A549 (cell line): ENCODE data around the gene KMT2D. TPM values are rescaled to one million over a fixed set of nuclear protein-coding genes. Genes with fewer than 3 reads are reported as not detected.

Source experiments
- ATAC-seq, 2 experiments: fragments of 200-7000 bp in 1 of 2; fragments of >200 bp in 1 of 2; cut with Nextera tagmentation in 1 of 2; cut with Tn5 transposase in 1 of 2; 3 replicates each; pipeline versions ENCODE4 v1.8.0 to v1.9.1; 2018 to 2020; ENCODE audit warnings: mild to moderate bottlenecking in 1 of 2, moderate library complexity in 1 of 2
- CTCF ChIA-PET: fragments of 300-600 bp; sonication (Branson Sonifier 250); formaldehyde crosslinking; extraction: SDS; loops from one replicate; lab custom pipeline; 2021; ENCODE audit warnings: antibody characterized with exemption, inconsistent platforms; lab: Yijun Ruan, JAX
- POLR2A ChIA-PET: fragments of 350-600 bp; formaldehyde crosslinking; extraction: SDS; loops from one replicate; lab custom pipeline; 2021; ENCODE audit warnings: antibody characterized with exemption, inconsistent platforms; lab: Yijun Ruan, JAX
- DNase-seq, 2 experiments: peaks; one replicate each; pipeline versions ENCODE4 v3.0.0 to v3.0.0-alpha.2; 2011 to 2016; ENCODE audit warnings: low read depth in 1 of 2, low spot score in 1 of 2
- FAIRE-seq: peaks from 2 replicates; lab custom pipeline; 2011; peaks lifted over from hg19 to GRCh38; lab: Jason Lieb, UNC
- H3K27ac ChIP-seq, 2 experiments: fragments of >200 bp; sonication (Bioruptor Twin); formaldehyde crosslinking; 3 replicates each; pipeline ENCODE4 v1.5.1; 2016 to 2017
- H3K4me1 ChIP-seq: fragments of >200 bp; sonication (Bioruptor Twin); formaldehyde crosslinking; 3 replicates; pipeline ENCODE4 v1.6.1; 2016
- H3K4me2 ChIP-seq: fragments of >200 bp; sonication (Bioruptor Twin); formaldehyde crosslinking; 3 replicates; pipeline ENCODE4 v1.6.1; 2016
- H3K4me3 ChIP-seq: fragments of >200 bp; sonication (Bioruptor Twin); formaldehyde crosslinking; 3 replicates; pipeline ENCODE4 v1.5.1; 2016
- H3K9me3 ChIP-seq: fragments of >200 bp; sonication (Bioruptor Twin); formaldehyde crosslinking; 3 replicates; pipeline ENCODE4 v1.6.1; 2016
- CBX2 ChIP-seq: fragments of 200-600 bp; sonication (generic); IDR thresholded peaks from 2 replicates; pipeline ENCODE4 v1.6.1; 2016; ENCODE audit warnings: low read depth, mild to moderate bottlenecking, borderline replicate concordance
- CEBPB ChIP-seq, 2 experiments: fragments of >200 bp in 1 of 2; sonication (Bioruptor Twin) in 1 of 2; formaldehyde crosslinking in 1 of 2; IDR thresholded peaks; 2 replicates each; pipeline ENCODE4 v1.6.1; 2012 to 2016
- CHD4 ChIP-seq: fragments of 200-600 bp; sonication (generic); IDR thresholded peaks from 2 replicates; pipeline ENCODE4 v1.6.1; 2016; ENCODE audit warnings: antibody characterized with exemption, mild to moderate bottlenecking, borderline replicate concordance
- EHF ChIP-seq: fragments of 250-450 bp; sonication (Bioruptor Pico); IDR thresholded peaks from 2 replicates; pipeline ENCODE4 v1.5.0; 2020; ENCODE audit warnings: mild to moderate bottlenecking
- FOSB ChIP-seq: fragments of 250-450 bp; sonication (Bioruptor Pico); IDR thresholded peaks from 2 replicates; pipeline ENCODE4 v1.5.0; 2020; ENCODE audit warnings: mild to moderate bottlenecking, moderate library complexity
- FOXS1 ChIP-seq: fragments of 250-450 bp; sonication (Bioruptor Pico); IDR thresholded peaks from 2 replicates; pipeline ENCODE4 v1.5.0; 2020; ENCODE audit warnings: mild to moderate bottlenecking, moderate library complexity
- GATA3 ChIP-seq: IDR thresholded peaks from 2 replicates; pipeline ENCODE4 v1.6.1; 2012; ENCODE audit warnings: borderline replicate concordance
- HDAC2 ChIP-seq: fragments of 200-600 bp; sonication (generic); IDR thresholded peaks from 2 replicates; pipeline ENCODE4 v1.6.1; 2016
- HEYL ChIP-seq: fragments of 250-450 bp; sonication (Bioruptor Pico); IDR thresholded peaks from 2 replicates; pipeline ENCODE4 v1.8.0; 2021; ENCODE audit warnings: mild to moderate bottlenecking, moderate library complexity
- HOXB13 ChIP-seq: fragments of 250-450 bp; sonication (Bioruptor Pico); IDR thresholded peaks from 2 replicates; pipeline ENCODE4 v1.5.0; 2020; ENCODE audit warnings: low read depth, mild to moderate bottlenecking, moderate library complexity
- HOXB5 ChIP-seq: fragments of 250-450 bp; sonication (Bioruptor Pico); IDR thresholded peaks from 2 replicates; pipeline ENCODE4 v1.5.0; 2020; ENCODE audit warnings: mild to moderate bottlenecking, moderate library complexity
- KDM1A ChIP-seq: fragments of 200-600 bp; sonication (generic); IDR thresholded peaks from 2 replicates; pipeline ENCODE4 v1.6.1; 2016; ENCODE audit warnings: low read depth, mild to moderate bottlenecking
- KDM5A ChIP-seq: fragments of 200-600 bp; sonication (generic); IDR thresholded peaks from 2 replicates; pipeline ENCODE4 v1.6.1; 2016; ENCODE audit warnings: antibody characterized with exemption, mild to moderate bottlenecking
- MAFK ChIP-seq: fragments of 450-650 bp; IDR thresholded peaks from 2 replicates; pipeline ENCODE4 v1.6.1; 2014; ENCODE audit not compliant: partially characterized antibody
- MAZ ChIP-seq: fragments of 150-350 bp; IDR thresholded peaks from 2 replicates; pipeline ENCODE4 v1.6.1; 2014; ENCODE audit warnings: antibody characterized with exemption, low read depth, low read length, borderline replicate concordance
- MYC ChIP-seq: IDR thresholded peaks from 2 replicates; pipeline ENCODE4 v1.6.1; 2012; ENCODE audit warnings: mild to moderate bottlenecking, inconsistent platforms, low read length, improper control_type of control experiment, borderline replicate concordance
- NFE2L2 ChIP-seq: fragments of 150-350 bp; conservative IDR thresholded peaks from 2 replicates; pipeline ENCODE4 v1.6.1; 2014; ENCODE audit warnings: low read length
- NPAS2 ChIP-seq: fragments of 250-450 bp; sonication (Bioruptor Pico); IDR thresholded peaks from 2 replicates; pipeline ENCODE4 v1.8.0; 2022; ENCODE audit warnings: mild to moderate bottlenecking, moderate library complexity, borderline replicate concordance
- RAD21 ChIP-seq, 2 experiments: fragments of >200 bp in 1 of 2; sonication (Bioruptor Twin) in 1 of 2; formaldehyde crosslinking in 1 of 2; IDR thresholded peaks in 1 of 2; conservative IDR thresholded peaks in 1 of 2; 2 replicates in 1 of 2; 3 replicates in 1 of 2; pipeline ENCODE4 v1.6.1; 2012 to 2018; ENCODE audit warnings: inconsistent platforms in 1 of 2
- RCOR1 ChIP-seq: fragments of 150-350 bp; IDR thresholded peaks from 2 replicates; pipeline ENCODE4 v1.6.1; 2014; ENCODE audit warnings: antibody characterized with exemption, low read length, low read depth
- RNF2 ChIP-seq: fragments of 200-600 bp; sonication (generic); IDR thresholded peaks from 2 replicates; pipeline ENCODE4 v1.6.1; 2016; ENCODE audit warnings: low read depth, mild to moderate bottlenecking, antibody characterized with exemption, moderate library complexity, borderline replicate concordance
- SMC3 ChIP-seq: fragments of >200 bp; sonication (Bioruptor Twin); formaldehyde crosslinking; IDR thresholded peaks from 3 replicates; pipeline ENCODE4 v1.6.1; 2018; ENCODE audit warnings: inconsistent platforms
- SREBF2 ChIP-seq: fragments of 450-650 bp; IDR thresholded peaks from 2 replicates; pipeline ENCODE4 v1.6.1; 2014; ENCODE audit warnings: mild to moderate bottlenecking, moderate library complexity
- TP53 ChIP-seq: fragments of 250-450 bp; sonication (Bioruptor Pico); IDR thresholded peaks from 2 replicates; pipeline ENCODE4 v1.5.0; 2021; ENCODE audit warnings: mild to moderate bottlenecking, moderate library complexity
- ZFP36 ChIP-seq: fragments of 450-650 bp; IDR thresholded peaks from 2 replicates; pipeline ENCODE4 v1.6.1; 2014; ENCODE audit warnings: borderline replicate concordance; ENCODE audit not compliant: partially characterized antibody
- ZSCAN20 ChIP-seq: fragments of 250-450 bp; sonication (Bioruptor Pico); IDR thresholded peaks from 2 replicates; pipeline ENCODE4 v1.8.0; 2022; ENCODE audit warnings: mild to moderate bottlenecking, moderate library complexity
- WGBS: methylation state at CpG from one replicate; pipeline ENCODE4 v1.1.6; 2017; ENCODE audit errors: missing lambda C conversion rate; 5-methylcytosine and 5-hydroxymethylcytosine counted together
- polyA plus RNA-seq, 4 experiments: library from polyadenylated mRNA; depleted of rRNA in 3 of 4; stranded (reverse); fragments of >200 nt; fragmentation: RNase III in 1 of 4; extraction: RNeasy Plus Mini Kit Qiagen cat#74134 plus additional on column Dnase treatment in 1 of 4; gene quantifications; 2 replicates in 3 of 4; 3 replicates in 1 of 4; pipeline ENCODE4 v1.2.3, GENCODE V29; 2011 to 2017
- TF ChIP-seq, protein P1 (sequence below): fragments of >200 bp; sonication (Bioruptor Twin); formaldehyde crosslinking; IDR thresholded peaks from 3 replicates; pipeline ENCODE4 v1.6.1; 2016
- TF ChIP-seq, protein P2 (sequence below): IDR thresholded peaks from 2 replicates; pipeline ENCODE4 v1.6.1; 2012; ENCODE audit warnings: low read depth, borderline replicate concordance
- TF ChIP-seq, protein P3 (sequence below): fragments of 200-600 bp; sonication (generic); IDR thresholded peaks from 2 replicates; pipeline ENCODE4 v1.6.1; 2016; ENCODE audit warnings: antibody characterized with exemption, mild to moderate bottlenecking, moderate library complexity

The KMT2D gene
- polyA plus RNA-seq, 2 of the 4 experiments (the other 2 are of a cell fraction): 17.6 to 20.0 TPM

DNA sequence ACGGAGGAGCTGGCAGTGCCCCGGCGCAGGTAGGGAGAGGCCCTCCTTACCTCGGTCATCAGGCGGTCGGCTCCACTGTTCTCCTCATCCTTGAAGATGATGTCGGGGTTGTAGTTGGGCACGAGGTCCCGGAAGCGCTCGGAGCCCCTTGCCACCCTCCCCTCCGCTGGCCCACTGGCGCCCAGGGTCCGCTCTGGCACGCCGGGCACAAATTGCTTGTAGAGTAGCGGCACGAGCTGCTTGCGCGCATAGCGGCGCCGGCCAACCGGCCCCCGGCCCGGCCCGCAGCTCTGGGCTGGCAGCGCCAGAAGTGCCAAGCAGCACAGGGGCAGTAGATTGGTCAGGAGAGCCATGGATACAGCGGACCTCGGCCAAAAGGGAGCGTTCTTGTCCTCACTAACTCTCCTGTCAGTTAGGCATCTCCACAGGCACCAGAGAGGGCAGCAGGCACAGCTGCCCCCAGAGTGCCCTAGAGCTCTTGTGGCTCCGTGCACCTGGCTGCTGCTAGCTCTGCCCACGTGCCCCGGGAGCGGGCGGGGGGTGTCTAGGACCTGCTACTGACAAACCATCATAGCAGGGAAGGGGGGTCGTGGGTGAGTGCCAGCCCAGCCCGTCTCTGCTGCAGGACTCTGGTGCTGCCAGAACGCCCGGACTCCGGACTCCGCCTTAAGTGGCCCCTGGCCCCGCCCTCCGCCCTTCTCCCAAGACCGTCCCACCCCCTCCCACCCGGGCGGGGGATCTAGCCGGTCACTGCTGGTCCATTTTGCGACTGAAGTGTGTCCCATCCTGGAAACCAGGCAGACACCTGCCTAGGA lies 33.8 kb upstream of the KMT2D start, which contains the start of gene DHH (continued):
- TF ChIP-seq NFE2L2 (no peak), HDAC2 (no peak), RNF2 (no peak), FOXS1 (CRISPR knock-in tag) (no peak)
- TF ChIP-seq, protein P1, sequence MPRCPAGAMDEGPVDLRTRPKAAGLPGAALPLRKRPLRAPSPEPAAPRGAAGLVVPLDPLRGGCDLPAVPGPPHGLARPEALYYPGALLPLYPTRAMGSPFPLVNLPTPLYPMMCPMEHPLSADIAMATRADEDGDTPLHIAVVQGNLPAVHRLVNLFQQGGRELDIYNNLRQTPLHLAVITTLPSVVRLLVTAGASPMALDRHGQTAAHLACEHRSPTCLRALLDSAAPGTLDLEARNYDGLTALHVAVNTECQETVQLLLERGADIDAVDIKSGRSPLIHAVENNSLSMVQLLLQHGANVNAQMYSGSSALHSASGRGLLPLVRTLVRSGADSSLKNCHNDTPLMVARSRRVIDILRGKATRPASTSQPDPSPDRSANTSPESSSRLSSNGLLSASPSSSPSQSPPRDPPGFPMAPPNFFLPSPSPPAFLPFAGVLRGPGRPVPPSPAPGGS: no peak

DNA sequence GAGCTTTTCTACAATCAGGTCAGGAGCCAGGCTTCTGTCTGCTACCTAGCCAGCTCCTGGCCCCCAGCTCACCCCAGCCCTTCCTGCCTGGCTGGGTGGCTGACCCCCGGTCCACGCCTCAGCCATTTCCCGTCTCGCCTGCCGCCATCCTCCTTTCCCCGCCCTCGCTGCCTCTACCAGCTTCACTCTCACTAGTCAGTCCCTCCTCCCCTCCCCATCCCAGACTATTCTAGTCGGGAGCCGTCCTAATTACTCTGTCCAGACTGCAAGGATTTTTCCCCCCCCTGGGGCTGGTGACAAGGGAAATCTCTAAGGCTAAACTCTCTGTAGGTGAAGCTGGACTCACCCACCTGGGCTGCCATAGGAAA lies 33.2 kb upstream of the KMT2D start:
- WGBS: 93% methylated on average over 9 of the region's 9 CpGs
- Histone ChIP-seq H3K27ac (no peak overlapping the region), H3K4me1 (peaks cover 17% of the 10 kb centered on the region; the same call in 2 of the 3 replicates), H3K4me3 (no peak overlapping the region), H3K4me2 (no peak overlapping the region), H3K9me3 (no peaks in the 10 kb centered on the region)
- ATAC-seq: no peak
- ChIA-PET CTCF (interaction anchor here (0.8 to 11.5 kb wide), 9 partner anchors 14 to 97 kb away, joined by 3 to 166 read pairs (median 25); partner anchors contain the start of genes LMBR1L, RHEBL1 and TUBA1B), POLR2A (interaction anchor here (1.0 kb wide), 1 partner anchor 37 kb away, joined by 3 read pairs; no protein-coding TSS in a partner anchor)
- TF ChIP-seq RAD21 (conservative IDR thresholded peaks at IDR 0.05 in 1 of 2, IDR thresholded peaks at IDR 0.05 in 1 of 2): no peak
- TF ChIP-seq, protein P2, sequence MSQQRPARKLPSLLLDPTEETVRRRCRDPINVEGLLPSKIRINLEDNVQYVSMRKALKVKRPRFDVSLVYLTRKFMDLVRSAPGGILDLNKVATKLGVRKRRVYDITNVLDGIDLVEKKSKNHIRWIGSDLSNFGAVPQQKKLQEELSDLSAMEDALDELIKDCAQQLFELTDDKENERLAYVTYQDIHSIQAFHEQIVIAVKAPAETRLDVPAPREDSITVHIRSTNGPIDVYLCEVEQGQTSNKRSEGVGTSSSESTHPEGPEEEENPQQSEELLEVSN: no peak
- no peak for TF ChIP-seq ZFP36
- no peak for TF ChIP-seq FOSB (CRISPR knock-in tag)
- TF ChIP-seq RNF2: no peak
- no peak for TF ChIP-seq ZSCAN20
- TF ChIP-seq CHD4: no peak
- TF ChIP-seq HEYL (CRISPR knock-in tag): no peak
- no peak for TF ChIP-seq SMC3
- no peak for TF ChIP-seq FOXS1 (CRISPR knock-in tag)
- no peak for TF ChIP-seq GATA3
- TF ChIP-seq KDM1A: no peak
- no peak for TF ChIP-seq HOXB5 (CRISPR knock-in tag)
- TF ChIP-seq SREBF2: no peak
- no peak for TF ChIP-seq NFE2L2
- no peak for TF ChIP-seq MAZ
- no peak for TF ChIP-seq HOXB13 (CRISPR knock-in tag)
- no peak for TF ChIP-seq MYC
- TF ChIP-seq MAFK: no peak
- no peak for TF ChIP-seq KDM5A
- no peak for DNase-seq
- no peak for FAIRE-seq

DNA sequence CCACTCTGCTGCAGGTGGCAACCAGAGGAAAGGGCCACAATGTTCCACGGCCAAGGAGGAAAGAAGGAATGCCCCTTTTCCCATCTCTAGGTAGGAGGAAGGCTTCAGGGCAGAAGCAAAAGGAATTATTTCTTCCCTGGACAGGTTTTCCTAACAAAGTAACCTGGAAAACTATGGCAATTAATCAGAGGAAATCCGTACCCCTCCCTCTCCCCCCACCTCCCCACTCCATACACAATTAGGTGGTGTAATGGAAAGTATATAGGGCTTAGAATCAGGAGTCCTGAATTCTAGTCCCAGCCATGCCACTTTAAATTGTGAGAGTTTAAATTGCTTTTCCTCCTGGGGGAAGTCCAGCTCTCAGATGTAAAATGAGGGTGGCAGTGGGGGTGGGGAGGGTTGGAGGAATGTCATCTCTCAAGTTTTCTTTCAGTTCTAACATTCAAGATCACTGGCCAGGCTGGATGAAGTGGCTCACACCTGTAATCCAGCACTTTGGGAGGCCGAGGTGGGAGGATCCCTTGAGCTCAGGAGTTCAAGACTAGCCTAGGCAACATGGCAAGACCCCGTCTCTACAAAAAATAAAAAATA lies 32.3 kb upstream of the KMT2D start:
- ATAC-seq: no peak
- Histone ChIP-seq H3K9me3 (no peaks in the 10 kb centered on the region), H3K27ac (no peak overlapping the region; a peak in 1 of 6 replicates), H3K4me3 (no peak overlapping the region), H3K4me1 (peaks cover 19% of the 10 kb centered on the region; the same call in 2 of the 3 replicates), H3K4me2 (peak overlapping the region; percentile 67)
- no peak for FAIRE-seq
- WGBS: 49% methylated on average over 4 of the region's 4 CpGs
- ChIA-PET CTCF (interaction anchor here (0.6 to 11.5 kb wide), 23 partner anchors 8 to 157 kb away, joined by 3 to 166 read pairs (median 7); partner anchors contain the start of genes LMBR1L, RHEBL1 and TUBA1B), POLR2A (interaction anchor here (1.3 to 2.5 kb wide), 3 partner anchors 17 to 172 kb away, joined by 3 to 9 read pairs (median 7); partner anchors contain the start of genes LMBR1L, TUBA1B and TUBA1C)
- DNase-seq: no peak
- TF ChIP-seq CEBPB (IDR thresholded peaks at IDR 0.05) (no peak), TP53 (no peak), CBX2 (no peak), RAD21 (conservative IDR thresholded peaks at IDR 0.05 in 1 of 2, IDR thresholded peaks at IDR 0.05 in 1 of 2) (no peak), ZFP36 (no peak), HOXB13 (CRISPR knock-in tag) (no peak), NPAS2 (no peak), MAZ (no peak), EHF (CRISPR knock-in tag) (no peak), RCOR1 (no peak)
- TF ChIP-seq, protein P3, sequence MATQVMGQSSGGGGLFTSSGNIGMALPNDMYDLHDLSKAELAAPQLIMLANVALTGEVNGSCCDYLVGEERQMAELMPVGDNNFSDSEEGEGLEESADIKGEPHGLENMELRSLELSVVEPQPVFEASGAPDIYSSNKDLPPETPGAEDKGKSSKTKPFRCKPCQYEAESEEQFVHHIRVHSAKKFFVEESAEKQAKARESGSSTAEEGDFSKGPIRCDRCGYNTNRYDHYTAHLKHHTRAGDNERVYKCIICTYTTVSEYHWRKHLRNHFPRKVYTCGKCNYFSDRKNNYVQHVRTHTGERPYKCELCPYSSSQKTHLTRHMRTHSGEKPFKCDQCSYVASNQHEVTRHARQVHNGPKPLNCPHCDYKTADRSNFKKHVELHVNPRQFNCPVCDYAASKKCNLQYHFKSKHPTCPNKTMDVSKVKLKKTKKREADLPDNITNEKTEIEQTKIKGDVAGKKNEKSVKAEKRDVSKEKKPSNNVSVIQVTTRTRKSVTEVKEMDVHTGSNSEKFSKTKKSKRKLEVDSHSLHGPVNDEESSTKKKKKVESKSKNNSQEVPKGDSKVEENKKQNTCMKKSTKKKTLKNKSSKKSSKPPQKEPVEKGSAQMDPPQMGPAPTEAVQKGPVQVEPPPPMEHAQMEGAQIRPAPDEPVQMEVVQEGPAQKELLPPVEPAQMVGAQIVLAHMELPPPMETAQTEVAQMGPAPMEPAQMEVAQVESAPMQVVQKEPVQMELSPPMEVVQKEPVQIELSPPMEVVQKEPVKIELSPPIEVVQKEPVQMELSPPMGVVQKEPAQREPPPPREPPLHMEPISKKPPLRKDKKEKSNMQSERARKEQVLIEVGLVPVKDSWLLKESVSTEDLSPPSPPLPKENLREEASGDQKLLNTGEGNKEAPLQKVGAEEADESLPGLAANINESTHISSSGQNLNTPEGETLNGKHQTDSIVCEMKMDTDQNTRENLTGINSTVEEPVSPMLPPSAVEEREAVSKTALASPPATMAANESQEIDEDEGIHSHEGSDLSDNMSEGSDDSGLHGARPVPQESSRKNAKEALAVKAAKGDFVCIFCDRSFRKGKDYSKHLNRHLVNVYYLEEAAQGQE: no peak
